K562 (cell line): ENCODE data around the gene TASP1. TPM values are rescaled to one million over a fixed set of nuclear protein-coding genes. Genes with fewer than 3 reads are reported as not detected.

ENCODE experiments used
- ATAC-seq: fragments of 200-7000 bp; cut with Tn5 transposase; 3 replicates; pipeline ENCODE4 v1.9.1; 2020; ENCODE audit warnings: moderate library complexity
- BruUV-seq: library from RNA; stranded (reverse); fragments of 400-500 nt; replicated peaks from 2 replicates; lab custom pipeline; 2021; lab: Mats Ljungman, UMichigan
- CTCF ChIA-PET: fragments of 300-600 bp; formaldehyde crosslinking; extraction: SDS; loops from one replicate; lab custom pipeline; 2021; ENCODE audit warnings: low intra/inter-chr PET ratio; lab: Yijun Ruan, JAX
- POLR2A ChIA-PET: fragments of 300-600, 350-650 bp; sonication (Branson Sonifier 250); formaldehyde crosslinking; extraction: SDS; loops from one replicate; lab custom pipeline; 2021; ENCODE audit warnings: antibody characterized with exemption, inconsistent platforms; lab: Yijun Ruan, JAX
- DNase-seq, 4 experiments: peaks; one replicate each; pipeline versions ENCODE4 v3.0.0 to v3.0.0-alpha.2; 2011 to 2018; ENCODE audit warnings: low spot score in 3 of 4, mixed read lengths in 3 of 4; ENCODE audit errors: extremely low read depth in 1 of 4
- FAIRE-seq: peaks from 2 replicates; lab custom pipeline; 2011; peaks lifted over from hg19 to GRCh38; lab: Jason Lieb, UNC
- H2AFZ ChIP-seq: 2 replicates; pipeline ENCODE4 v1.6.0; 2011; ENCODE audit warnings: low read depth, low read length, control low read depth, inconsistent platforms
- H3K27ac ChIP-seq: fragments of 200-600 bp; 3 replicates; pipeline ENCODE4 v1.8.0; 2011; ENCODE audit warnings: low read depth, mild to moderate bottlenecking, control low read depth, inconsistent platforms, low read length, moderate library complexity, mixed read lengths; ENCODE audit errors: extremely low read depth
- H3K27me3 ChIP-seq, 2 experiments: fragments of 300-600 bp in 1 of 2; 2 replicates in 1 of 2; 3 replicates in 1 of 2; pipeline versions ENCODE4 v1.6.0 to v1.8.0; 2011; ENCODE audit warnings: inconsistent platforms in 2 of 2, low read length in 2 of 2, mild to moderate bottlenecking in 1 of 2, mixed read lengths in 1 of 2, moderate library complexity in 1 of 2; ENCODE audit not compliant: control insufficient read depth in 2 of 2, insufficient read depth in 2 of 2
- H3K36me3 ChIP-seq: fragments of 300-600 bp; 3 replicates; pipeline ENCODE4 v1.8.0; 2011; ENCODE audit warnings: mild to moderate bottlenecking, low read length, inconsistent platforms; ENCODE audit not compliant: control insufficient read depth, insufficient read depth
- H3K4me1 ChIP-seq, 2 experiments: fragments of 200-600 bp in 1 of 2; replicated peaks in 1 of 2; 2 replicates in 1 of 2; 3 replicates in 1 of 2; pipeline versions ENCODE4 v1.5.1 to v1.8.0; 2011; ENCODE audit warnings: inconsistent platforms in 2 of 2, low read length in 2 of 2, mild to moderate bottlenecking in 1 of 2, mixed read lengths in 1 of 2, moderate library complexity in 1 of 2; ENCODE audit not compliant: control insufficient read depth in 2 of 2, insufficient read depth in 2 of 2
- H3K4me2 ChIP-seq: 2 replicates; pipeline ENCODE4 v1.6.1; 2011; ENCODE audit warnings: low read length, control low read depth, inconsistent platforms, mixed read lengths; ENCODE audit not compliant: insufficient read depth
- H3K4me3 ChIP-seq: fragments of 200-600 bp; sonication (generic), shearing (Covaris generic); 2 replicates; pipeline ENCODE4 v1.5.1; 2016; ENCODE audit warnings: control low read depth, inconsistent platforms
- H3K79me2 ChIP-seq: fragments of 200-600 bp; 3 replicates; pipeline ENCODE4 v1.8.0; 2011; ENCODE audit warnings: low read length, inconsistent platforms; ENCODE audit not compliant: control insufficient read depth, insufficient read depth
- H3K9ac ChIP-seq, 2 experiments: 2 replicates each; pipeline versions ENCODE4 v1.6.0 to v1.6.1; 2011; ENCODE audit warnings: low read depth in 2 of 2, low read length in 2 of 2, control low read depth in 1 of 2, inconsistent platforms in 1 of 2, mild to moderate bottlenecking in 1 of 2, mixed read lengths in 1 of 2; ENCODE audit not compliant: insufficient read depth in 1 of 2
- H3K9me1 ChIP-seq: one replicate; pipeline ENCODE4 v1.6.0; 2011; ENCODE audit warnings: inconsistent platforms, mild to moderate bottlenecking, low read length, moderate library complexity; ENCODE audit not compliant: control insufficient read depth, insufficient read depth
- H3K9me3 ChIP-seq: replicated peaks from 2 replicates; pipeline ENCODE4 v1.5.1; 2011; ENCODE audit warnings: low read depth, low read length, inconsistent platforms; ENCODE audit not compliant: control insufficient read depth, insufficient read depth
- H4K20me1 ChIP-seq: replicated peaks from 2 replicates; pipeline ENCODE4 v1.6.1; 2011; ENCODE audit warnings: low read length, inconsistent platforms, mixed read lengths; ENCODE audit not compliant: control insufficient read depth, insufficient read depth
- EP400 ChIP-seq: fragments of 450-650 bp; IDR thresholded peaks from 2 replicates; pipeline ENCODE4 v1.6.1; 2017; ENCODE audit warnings: antibody characterized with exemption, mild to moderate bottlenecking, moderate library complexity
- MAFG ChIP-seq: fragments of 450-650 bp; conservative IDR thresholded peaks from 2 replicates; pipeline ENCODE4 v1.6.1; 2016; ENCODE audit warnings: missing genetic modification characterization, missing compliant biosample characterization
- TAF9B ChIP-seq: fragments of 450-650 bp; IDR thresholded peaks from 2 replicates; pipeline ENCODE4 v1.6.1; 2018; ENCODE audit warnings: mild to moderate bottlenecking; ENCODE audit not compliant: partially characterized antibody
- TFAM ChIP-seq: fragments of 250-450 bp; sonication (Bioruptor Pico); conservative IDR thresholded peaks from 2 replicates; pipeline ENCODE4 v1.5.0; 2021; ENCODE audit warnings: mild to moderate bottlenecking, moderate library complexity
- ZNF707 ChIP-seq: fragments of 250-450 bp; sonication (Bioruptor Pico); conservative IDR thresholded peaks from 2 replicates; pipeline ENCODE4 v1.8.0; 2022; ENCODE audit warnings: inconsistent platforms, mild to moderate bottlenecking, moderate library complexity
- WGBS: fragments of 100-300 bp; shearing (Covaris generic); methylation state at CpG from one replicate; pipeline ENCODE4 v1.1.6; 2016; ENCODE audit warnings: low coverage, mixed read lengths; ENCODE audit not compliant: insufficient coverage; ENCODE audit errors: missing lambda C conversion rate; 5-methylcytosine and 5-hydroxymethylcytosine counted together
- in situ Hi-C: fragments of 300-500 bp; cut with MboI; formaldehyde crosslinking; loops from 4 replicates; pipeline ENCODE4 v1.15.0; 2018; ENCODE audit warnings: inconsistent platforms, mixed read lengths
- intact Hi-C: fragments of 100-400 bp; cut with micrococcal nuclease; formaldehyde crosslinking; loops from 2 replicates; pipeline ENCODE4 v1.14.2; 2022
- polyA plus RNA-seq, 8 experiments: library from polyadenylated mRNA; depleted of rRNA in 4 of 8; stranded (reverse) in 5 of 8; unstranded in 3 of 8; fragments of >200 nt; fragmentation: Nextera tagmentation in 2 of 8; fragmentation: Illumina TruSeq in 1 of 8; extraction: Ambion mirVana in 2 of 8; extraction: Trizol in 1 of 8; gene quantifications; 2 replicates each; pipeline versions ENCODE4 v1.2.1 to v1.2.3, GENCODE V29; 2011 to 2014; ENCODE audit warnings: inconsistent platforms in 1 of 8, missing spikeins in 1 of 8
- total RNA-seq, 7 experiments: library from RNA; depleted of rRNA in 6 of 7; stranded (reverse); fragments of >200 nt in 6 of 7; fragmentation: Illumina TruSeq in 2 of 7; extraction: Trizol in 2 of 7; gene quantifications; 2 replicates each; pipeline versions ENCODE4 v1.2.1 to v1.2.3, GENCODE V29; 2011 to 2021; ENCODE audit warnings: low replicate concordance in 1 of 7
- TF ChIP-seq, protein P1 (sequence below): sonication (generic); formaldehyde crosslinking; IDR thresholded peaks from 2 replicates; pipeline ENCODE4 v1.4.0; 2020; ENCODE audit warnings: mild to moderate bottlenecking, missing genetic modification reagents
- TF ChIP-seq, protein P2 (sequence below): fragments of 450-650 bp; formaldehyde crosslinking; IDR thresholded peaks from 2 replicates; pipeline ENCODE4 v1.4.0; 2020; ENCODE audit warnings: mild to moderate bottlenecking, mixed read lengths
- TF ChIP-seq, protein P3 (sequence below), 2 experiments: fragments of 450-650 bp; formaldehyde crosslinking in 1 of 2; IDR thresholded peaks; 2 replicates each; pipeline versions ENCODE4 v1.4.0 to v1.6.1; 2014 to 2020; ENCODE audit warnings: mild to moderate bottlenecking in 2 of 2, borderline replicate concordance in 1 of 2, low read depth in 1 of 2

Gene TASP1
- total and polyA plus RNA-seq, 9 of the 15 experiments (the other 6 are each of a cell fraction or from before 2014, with no cell fraction given) = 3.7 to 10.6 (median 6.4) TPM

DNA sequence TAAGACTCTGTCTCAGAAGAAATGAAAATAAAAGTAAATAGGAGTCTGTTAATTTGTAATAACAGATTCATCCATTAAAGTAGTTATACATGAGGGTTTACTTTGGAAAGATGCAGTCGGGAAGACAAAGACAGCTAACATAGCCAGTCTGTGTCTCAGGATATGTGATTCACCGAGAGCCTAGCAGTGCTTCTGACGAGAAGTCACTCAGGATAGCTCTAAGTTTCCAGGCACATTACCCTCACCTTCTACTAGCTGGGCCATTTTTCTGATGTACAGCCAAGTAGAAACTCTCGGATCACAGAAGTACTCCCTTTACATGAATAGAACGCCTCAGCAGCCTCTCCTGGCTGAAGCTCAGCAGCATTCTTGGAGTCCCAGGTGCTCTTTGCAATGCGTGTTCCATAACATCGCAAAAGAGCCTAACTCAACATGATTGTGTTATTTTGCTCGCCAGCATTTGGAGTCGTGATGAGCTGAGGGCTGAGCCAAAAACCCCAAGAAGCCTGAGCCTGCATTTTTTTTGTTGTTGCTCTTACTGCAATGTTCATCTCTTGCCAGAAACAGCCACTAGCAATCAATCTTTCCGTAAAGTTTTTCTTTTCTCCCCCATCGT is 22.4 kb upstream of the TASP1 start (continued):
- TF ChIP-seq, protein P1, sequence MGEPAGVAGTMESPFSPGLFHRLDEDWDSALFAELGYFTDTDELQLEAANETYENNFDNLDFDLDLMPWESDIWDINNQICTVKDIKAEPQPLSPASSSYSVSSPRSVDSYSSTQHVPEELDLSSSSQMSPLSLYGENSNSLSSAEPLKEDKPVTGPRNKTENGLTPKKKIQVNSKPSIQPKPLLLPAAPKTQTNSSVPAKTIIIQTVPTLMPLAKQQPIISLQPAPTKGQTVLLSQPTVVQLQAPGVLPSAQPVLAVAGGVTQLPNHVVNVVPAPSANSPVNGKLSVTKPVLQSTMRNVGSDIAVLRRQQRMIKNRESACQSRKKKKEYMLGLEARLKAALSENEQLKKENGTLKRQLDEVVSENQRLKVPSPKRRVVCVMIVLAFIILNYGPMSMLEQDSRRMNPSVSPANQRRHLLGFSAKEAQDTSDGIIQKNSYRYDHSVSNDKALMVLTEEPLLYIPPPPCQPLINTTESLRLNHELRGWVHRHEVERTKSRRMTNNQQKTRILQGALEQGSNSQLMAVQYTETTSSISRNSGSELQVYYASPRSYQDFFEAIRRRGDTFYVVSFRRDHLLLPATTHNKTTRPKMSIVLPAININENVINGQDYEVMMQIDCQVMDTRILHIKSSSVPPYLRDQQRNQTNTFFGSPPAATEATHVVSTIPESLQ = no peak
- TF ChIP-seq MAFG (no peak), TAF9B (no peak)

DNA sequence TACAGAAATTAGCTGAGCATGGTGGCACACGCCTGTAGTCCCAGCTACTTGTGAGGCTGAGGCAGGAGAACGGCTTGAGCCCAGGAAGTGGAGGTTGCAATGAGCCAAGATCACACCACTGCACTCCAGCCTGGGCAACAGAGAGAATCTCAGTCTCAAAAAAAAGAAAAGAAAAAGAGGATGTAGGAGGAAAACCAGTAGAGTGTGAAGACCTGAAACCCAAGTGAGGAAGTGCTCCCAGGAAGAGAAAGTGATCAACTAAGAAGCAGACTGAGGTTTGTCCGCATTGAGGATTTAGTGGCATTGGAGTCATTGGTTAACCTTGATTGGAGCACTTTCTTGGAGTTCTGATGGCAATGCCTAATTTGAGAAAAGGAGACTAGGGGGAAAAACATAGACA is 20.6 kb upstream of the TASP1 start:
- Histone ChIP-seq H3K27me3 (peaks cover 5 to 9% of the 10 kb centered on the region in 2 experiments; a peak in 2 of 5 replicates), H3K27ac (no peak overlapping the region), H3K4me1 (no peaks in the 10 kb centered on the region), H3K9ac (no peak overlapping the region), H2AFZ (no peak overlapping the region), H4K20me1 (no peaks in the 10 kb centered on the region), H3K4me2 (no peak overlapping the region), H3K9me3 (no peaks in the 10 kb centered on the region), H3K9me1 (no peaks in the 10 kb centered on the region), H3K36me3 (no peaks in the 10 kb centered on the region), H3K79me2 (no peaks in the 10 kb centered on the region), H3K4me3 (no peak overlapping the region)
- in situ Hi-C loops = no loop called here
- ChIA-PET POLR2A (no interaction called here), CTCF (no interaction called here)
- whole genome bisulfite sequencing = 0% methylated on average over 3 of the region's 3 CpGs
- no TSS peak for BruUV-seq
- DNase-seq (no peak), ATAC-seq (no peak), FAIRE-seq (no peak)
- intact Hi-C loops = no loop called here
- no peak for TF ChIP-seq EP400
- TF ChIP-seq TFAM (CRISPR knock-in tag) = no peak
- TF ChIP-seq ZNF707 (CRISPR knock-in tag) = no peak
- TF ChIP-seq, protein P2, sequence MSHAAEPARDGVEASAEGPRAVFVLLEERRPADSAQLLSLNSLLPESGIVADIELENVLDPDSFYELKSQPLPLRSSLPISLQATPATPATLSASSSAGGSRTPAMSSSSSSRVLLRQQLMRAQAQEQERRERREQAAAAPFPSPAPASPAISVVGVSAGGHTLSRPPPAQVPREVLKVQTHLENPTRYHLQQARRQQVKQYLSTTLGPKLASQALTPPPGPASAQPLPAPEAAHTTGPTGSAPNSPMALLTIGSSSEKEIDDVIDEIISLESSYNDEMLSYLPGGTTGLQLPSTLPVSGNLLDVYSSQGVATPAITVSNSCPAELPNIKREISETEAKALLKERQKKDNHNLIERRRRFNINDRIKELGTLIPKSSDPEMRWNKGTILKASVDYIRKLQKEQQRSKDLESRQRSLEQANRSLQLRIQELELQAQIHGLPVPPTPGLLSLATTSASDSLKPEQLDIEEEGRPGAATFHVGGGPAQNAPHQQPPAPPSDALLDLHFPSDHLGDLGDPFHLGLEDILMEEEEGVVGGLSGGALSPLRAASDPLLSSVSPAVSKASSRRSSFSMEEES (CRISPR knock-in tag) = no peak
- TF ChIP-seq, protein P3, sequence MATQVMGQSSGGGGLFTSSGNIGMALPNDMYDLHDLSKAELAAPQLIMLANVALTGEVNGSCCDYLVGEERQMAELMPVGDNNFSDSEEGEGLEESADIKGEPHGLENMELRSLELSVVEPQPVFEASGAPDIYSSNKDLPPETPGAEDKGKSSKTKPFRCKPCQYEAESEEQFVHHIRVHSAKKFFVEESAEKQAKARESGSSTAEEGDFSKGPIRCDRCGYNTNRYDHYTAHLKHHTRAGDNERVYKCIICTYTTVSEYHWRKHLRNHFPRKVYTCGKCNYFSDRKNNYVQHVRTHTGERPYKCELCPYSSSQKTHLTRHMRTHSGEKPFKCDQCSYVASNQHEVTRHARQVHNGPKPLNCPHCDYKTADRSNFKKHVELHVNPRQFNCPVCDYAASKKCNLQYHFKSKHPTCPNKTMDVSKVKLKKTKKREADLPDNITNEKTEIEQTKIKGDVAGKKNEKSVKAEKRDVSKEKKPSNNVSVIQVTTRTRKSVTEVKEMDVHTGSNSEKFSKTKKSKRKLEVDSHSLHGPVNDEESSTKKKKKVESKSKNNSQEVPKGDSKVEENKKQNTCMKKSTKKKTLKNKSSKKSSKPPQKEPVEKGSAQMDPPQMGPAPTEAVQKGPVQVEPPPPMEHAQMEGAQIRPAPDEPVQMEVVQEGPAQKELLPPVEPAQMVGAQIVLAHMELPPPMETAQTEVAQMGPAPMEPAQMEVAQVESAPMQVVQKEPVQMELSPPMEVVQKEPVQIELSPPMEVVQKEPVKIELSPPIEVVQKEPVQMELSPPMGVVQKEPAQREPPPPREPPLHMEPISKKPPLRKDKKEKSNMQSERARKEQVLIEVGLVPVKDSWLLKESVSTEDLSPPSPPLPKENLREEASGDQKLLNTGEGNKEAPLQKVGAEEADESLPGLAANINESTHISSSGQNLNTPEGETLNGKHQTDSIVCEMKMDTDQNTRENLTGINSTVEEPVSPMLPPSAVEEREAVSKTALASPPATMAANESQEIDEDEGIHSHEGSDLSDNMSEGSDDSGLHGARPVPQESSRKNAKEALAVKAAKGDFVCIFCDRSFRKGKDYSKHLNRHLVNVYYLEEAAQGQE (IDR thresholded peaks at IDR 0.05; ENCODE audit: borderline replicate concordance) = no peak
- TF ChIP-seq, protein P3 (CRISPR knock-in tag; IDR thresholded peaks at IDR 0.05; ENCODE audit: low read depth) = no peak
